Urinary bladder (tissue), 4 donors: ENCODE measurements around the gene ACAP3. TPM values are rescaled to one million over a fixed set of nuclear protein-coding genes. Genes with fewer than 3 reads are reported as not detected.

Experiments used
- DNase-seq: peaks from one replicate; pipeline ENCODE4 v3.0.0-alpha.2; 2015; ENCODE audit errors: extremely low spot score
- H3K27ac ChIP-seq: one replicate; pipeline ENCODE4 v1.5.1; 2013; ENCODE audit warnings: low read depth, mild to moderate bottlenecking, moderate library complexity
- H3K36me3 ChIP-seq: one replicate; pipeline ENCODE4 v1.6.1; 2013; ENCODE audit warnings: mild to moderate bottlenecking, moderate library complexity; ENCODE audit not compliant: insufficient read depth
- H3K4me1 ChIP-seq: one replicate; pipeline ENCODE4 v1.6.1; 2013; ENCODE audit warnings: mild to moderate bottlenecking, moderate library complexity; ENCODE audit not compliant: insufficient read depth
- H3K4me3 ChIP-seq: one replicate; pipeline ENCODE4 v1.5.1; 2013; ENCODE audit warnings: low read depth, low read length
- WGBS: extraction: QIAGEN DNeasy Blood & Tissue Kit; methylation state at CpG from one replicate; pipeline ENCODE4 v1.1.7; 2013; 5-methylcytosine and 5-hydroxymethylcytosine counted together
- polyA plus RNA-seq: library from polyadenylated mRNA; stranded (reverse); fragments of 200-250 nt; gene quantifications from one replicate; pipeline ENCODE4 v1.2.3, GENCODE V29; 2013
- total RNA-seq: library from RNA; depleted of rRNA; stranded (reverse); fragments of >200 nt; gene quantifications from one replicate; pipeline ENCODE4 v1.2.3, GENCODE V29; 2014
- donor health status: healthy with polysubstance abuse.
- donor health status: healthy.

ACAP3 gene
- total and polyA plus RNA-seq, 2 donors: 40.2 to 51.2 TPM

DNA sequence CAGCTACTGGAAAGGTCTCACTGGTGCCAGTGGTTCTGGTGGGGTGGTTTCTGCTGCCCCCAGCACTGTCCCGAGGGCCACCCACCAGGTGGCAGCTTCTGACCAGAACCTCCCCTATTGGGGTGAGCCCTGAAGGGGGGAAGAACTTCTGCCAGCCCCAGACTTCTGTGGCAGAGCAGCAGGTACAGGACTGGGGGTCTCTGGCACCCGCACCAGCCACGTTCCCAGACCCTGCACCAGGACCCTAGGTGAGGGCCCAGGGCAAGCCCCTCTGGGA lies 2.3 kb upstream of the ACAP3 start:
- Histone ChIP-seq H3K4me1 (no peaks in the 10 kb centered on the region), H3K36me3 (peaks cover 7% of the 10 kb centered on the region), H3K27ac (no peak overlapping the region), H3K4me3 (no peak overlapping the region)
- WGBS: 77% methylated on average over 3 of the region's 3 CpGs
- no peak for DNase-seq

DNA sequence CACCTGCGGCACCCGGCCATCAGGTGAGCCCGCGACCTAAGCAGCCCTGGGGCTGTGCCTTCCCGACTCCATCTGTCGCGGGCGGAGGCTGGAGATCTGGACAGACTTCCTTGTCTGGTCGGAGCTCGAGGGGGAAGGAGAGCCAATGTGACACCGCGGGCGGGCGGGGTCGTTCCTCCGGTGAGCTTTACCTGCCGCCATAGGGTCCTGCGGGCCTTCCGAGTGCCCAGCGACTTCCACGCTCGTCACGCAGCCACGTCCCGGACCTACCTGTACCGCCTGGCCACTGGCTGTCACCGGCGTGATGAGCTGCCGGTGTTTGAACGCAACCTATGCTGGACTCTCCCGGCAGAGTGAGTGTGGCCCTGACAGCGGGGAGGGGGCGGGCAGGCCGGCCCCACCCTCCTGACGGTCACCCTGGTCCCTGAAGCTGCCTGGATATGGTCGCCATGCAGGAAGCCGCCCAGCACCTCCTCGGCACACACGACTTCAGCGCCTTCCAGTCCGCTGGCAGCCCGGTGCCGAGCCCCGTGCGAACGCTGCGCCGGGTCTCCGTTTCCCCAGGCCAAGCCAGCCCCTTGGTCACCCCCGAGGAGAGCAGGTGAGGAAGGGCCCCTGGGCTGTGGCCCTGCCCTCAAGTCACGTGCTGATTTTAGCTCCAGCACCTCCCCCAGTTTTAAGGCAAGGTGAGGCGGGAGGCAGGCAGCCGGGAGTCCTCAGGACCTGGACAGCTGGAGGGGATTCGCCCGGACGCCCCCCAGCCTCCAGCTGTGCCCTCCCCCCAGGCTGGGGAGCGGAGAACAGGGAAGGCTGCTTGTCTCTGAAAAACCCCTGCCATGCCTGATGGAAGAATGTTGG lies 1.8 kb upstream of the ACAP3 start:
- DNase-seq: no peak
- H3K27ac ChIP-seq: peak overlapping the region; percentile 30
- H3K36me3 ChIP-seq: peaks cover 7% of the 10 kb centered on the region
- peak overlapping the region; percentile 79 for H3K4me3 ChIP-seq
- WGBS: 31% methylated on average over 57 of the region's 57 CpGs
- H3K4me1 ChIP-seq: no peaks in the 10 kb centered on the region

DNA sequence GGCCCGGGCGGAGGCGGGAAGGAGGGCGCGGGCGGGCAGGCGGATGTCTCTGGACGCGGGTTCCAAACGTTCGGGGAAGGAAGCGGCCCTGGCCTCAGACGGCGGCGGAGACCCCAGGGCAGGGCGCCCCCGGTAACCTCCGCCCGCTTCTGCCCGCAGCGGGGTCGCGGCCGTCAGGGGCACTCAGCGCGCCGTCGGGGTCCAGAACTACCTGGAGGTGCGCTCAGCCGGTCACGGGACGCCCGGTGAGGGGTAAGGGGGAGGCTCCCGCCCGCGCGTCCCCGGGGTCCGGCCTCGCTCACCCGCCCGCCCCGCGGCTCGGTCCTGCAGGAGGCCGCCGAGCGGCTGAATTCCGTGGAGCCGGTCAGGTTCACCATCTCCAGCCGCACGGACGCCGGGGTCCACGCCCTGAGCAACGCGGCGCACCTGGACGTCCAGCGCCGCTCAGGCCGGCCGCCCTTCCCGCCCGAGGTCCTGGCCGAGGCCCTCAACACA lies 1.1 kb upstream of the ACAP3 start:
- H3K4me3 ChIP-seq: peak overlapping the region; percentile 79
- DNase-seq: no peak
- H3K4me1 ChIP-seq: no peaks in the 10 kb centered on the region
- under 1% methylated on average over 66 of the region's 66 CpGs for WGBS
- peak overlapping the region; percentile 83 for H3K27ac ChIP-seq
- H3K36me3 ChIP-seq: peaks cover 5% of the 10 kb centered on the region

DNA sequence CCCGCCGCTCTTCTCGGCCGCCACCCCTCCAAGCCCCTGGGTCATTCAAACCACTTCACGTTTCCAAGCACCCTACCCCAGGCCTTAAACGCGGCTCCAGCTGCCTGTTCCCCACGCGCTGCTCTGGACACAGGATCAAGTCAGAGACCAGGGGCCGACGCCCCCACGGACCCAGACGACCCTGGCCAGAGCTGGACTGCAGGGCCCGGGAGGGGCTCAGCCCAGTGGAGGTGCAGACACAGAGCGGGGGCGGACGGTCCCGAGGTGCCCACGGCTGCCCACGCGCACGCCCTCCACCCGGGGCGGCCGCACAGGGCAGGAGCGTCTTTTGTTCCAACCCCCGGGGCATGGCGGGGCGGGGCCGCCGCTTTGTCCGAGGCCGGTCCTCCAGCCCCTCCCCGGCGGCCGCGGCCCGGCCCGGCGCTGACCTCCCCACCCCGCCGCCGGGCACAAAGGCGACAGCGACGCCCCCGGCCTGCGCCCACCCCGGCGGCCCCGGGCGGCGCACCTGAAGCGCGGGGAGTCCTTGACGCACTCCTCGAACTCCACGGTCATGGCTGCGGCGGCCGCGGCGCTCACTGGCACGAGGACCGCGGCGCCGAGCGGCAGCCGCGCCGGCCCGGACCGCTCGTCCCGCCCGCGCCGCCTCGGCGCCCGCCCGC lies 338 bp downstream of the ACAP3 start:
- Histone ChIP-seq H3K27ac (peak overlapping the region; percentile 86), H3K4me3 (peak overlapping the region; percentile 79), H3K36me3 (peaks cover 1% of the 10 kb centered on the region), H3K4me1 (no peaks in the 10 kb centered on the region)
- under 1% methylated on average over 83 of the region's 83 CpGs for WGBS
- no peak for DNase-seq

DNA sequence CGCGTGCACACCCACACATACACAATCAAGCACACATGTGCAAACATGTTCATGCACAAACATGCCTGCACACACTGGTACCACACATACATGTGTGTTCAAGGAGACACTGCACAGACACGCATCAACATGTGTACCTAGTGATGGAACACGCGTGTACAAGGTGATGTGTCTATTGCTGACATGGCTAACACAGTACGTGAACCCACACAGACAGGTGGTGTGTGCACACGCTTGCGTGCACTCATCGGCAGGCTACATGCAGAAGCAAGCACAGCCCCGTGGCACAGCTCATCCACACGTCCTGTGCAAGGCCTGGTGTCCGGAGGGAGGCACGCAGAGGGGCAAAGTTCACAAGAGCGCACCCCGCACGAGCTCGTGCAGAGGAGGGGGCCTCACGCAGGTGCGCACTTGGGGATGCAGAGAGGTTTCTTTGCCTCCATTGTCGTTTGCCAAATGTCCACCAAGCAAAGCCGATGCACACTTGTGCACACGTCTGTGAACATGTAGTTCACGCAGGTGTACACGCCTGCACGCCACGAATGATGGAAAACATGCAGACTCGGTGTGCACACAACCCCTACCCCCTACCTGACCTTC lies 969 bp downstream of the ACAP3 start:
- no peaks in the 10 kb centered on the region for H3K36me3 ChIP-seq
- 28% methylated on average over 27 of the region's 27 CpGs for WGBS
- no peak overlapping the region for H3K27ac ChIP-seq
- H3K4me3 ChIP-seq: peak overlapping the region; percentile 79
- no peak for DNase-seq
- H3K4me1 ChIP-seq: no peaks in the 10 kb centered on the region

DNA sequence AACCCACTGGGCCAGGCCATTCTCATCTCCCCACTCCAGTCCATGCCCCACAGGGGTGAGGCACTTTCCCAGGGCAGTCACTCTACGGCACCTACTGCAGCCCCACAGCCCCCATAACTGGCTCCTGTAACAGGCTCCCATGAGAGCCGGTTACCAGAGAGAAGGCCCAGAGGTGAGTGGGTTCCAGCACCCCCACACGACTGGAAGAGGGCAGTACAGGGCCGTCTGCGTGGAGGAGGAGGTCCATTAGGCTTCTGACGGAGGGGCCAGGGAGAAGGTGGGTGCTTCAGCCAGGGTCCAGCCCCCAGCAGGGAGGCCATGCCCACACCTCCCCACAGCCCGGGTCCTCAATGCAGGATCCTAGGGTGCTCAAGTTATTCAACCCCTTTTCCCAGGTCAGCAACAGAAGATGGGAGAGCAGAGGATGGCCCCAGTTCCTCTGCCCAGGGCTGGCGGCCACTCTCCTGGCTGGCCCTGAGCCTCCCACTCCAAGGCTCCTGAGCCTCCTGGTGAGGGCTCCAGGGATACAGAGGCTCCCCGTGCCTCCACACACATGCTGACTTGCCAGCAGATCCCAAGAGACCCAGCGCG lies 1.6 kb downstream of the ACAP3 start:
- H3K27ac ChIP-seq: peak overlapping the region; percentile 53
- no peaks in the 10 kb centered on the region for H3K36me3 ChIP-seq
- H3K4me1 ChIP-seq: no peaks in the 10 kb centered on the region
- H3K4me3 ChIP-seq: peak overlapping the region; percentile 79
- 26% methylated on average over 11 of the region's 11 CpGs for WGBS
- no peak for DNase-seq

DNA sequence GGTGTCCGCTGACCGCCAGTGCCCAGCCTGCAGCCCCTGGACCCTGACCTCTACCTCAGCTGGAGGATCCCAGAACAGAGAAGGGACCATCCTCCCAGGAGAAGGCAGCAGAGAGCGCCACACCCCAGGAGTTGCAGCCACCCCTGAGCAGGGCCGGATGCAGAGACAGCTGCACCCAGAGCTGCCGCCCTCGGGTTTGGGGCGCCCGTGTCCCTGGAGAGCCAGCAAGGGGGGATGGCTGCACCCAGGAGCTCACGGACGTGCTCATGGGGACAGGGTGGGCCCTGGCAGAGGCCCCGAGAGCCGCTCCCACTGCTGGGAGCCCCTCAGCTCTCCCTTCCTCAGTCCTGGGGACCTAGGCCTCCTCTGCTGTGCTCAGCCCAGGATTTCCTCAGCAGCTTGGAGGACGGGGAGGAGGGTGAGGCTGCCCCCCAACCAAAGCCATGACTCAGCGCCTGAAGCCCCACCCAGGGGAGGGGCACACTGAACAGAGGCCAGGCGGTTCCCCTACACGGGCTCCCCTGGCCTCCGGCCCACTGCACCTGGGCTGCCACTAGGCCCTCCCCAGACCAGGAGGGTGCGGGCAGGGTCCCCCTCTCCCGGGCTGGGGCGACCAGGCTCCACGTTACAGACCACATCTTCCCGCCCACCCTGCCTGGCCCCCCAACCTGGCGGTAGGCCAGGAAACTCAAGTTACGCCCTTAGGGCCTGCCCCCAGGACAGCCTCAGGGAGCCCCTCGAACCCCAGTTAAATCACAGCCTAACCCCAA lies 2.2 kb downstream of the ACAP3 start:
- Histone ChIP-seq H3K4me3 (peak overlapping the region; percentile 79), H3K36me3 (no peaks in the 10 kb centered on the region), H3K4me1 (no peaks in the 10 kb centered on the region), H3K27ac (peak overlapping the region; percentile 53)
- 16% methylated on average over 25 of the region's 25 CpGs for WGBS
- peak; percentile 53 for DNase-seq

DNA sequence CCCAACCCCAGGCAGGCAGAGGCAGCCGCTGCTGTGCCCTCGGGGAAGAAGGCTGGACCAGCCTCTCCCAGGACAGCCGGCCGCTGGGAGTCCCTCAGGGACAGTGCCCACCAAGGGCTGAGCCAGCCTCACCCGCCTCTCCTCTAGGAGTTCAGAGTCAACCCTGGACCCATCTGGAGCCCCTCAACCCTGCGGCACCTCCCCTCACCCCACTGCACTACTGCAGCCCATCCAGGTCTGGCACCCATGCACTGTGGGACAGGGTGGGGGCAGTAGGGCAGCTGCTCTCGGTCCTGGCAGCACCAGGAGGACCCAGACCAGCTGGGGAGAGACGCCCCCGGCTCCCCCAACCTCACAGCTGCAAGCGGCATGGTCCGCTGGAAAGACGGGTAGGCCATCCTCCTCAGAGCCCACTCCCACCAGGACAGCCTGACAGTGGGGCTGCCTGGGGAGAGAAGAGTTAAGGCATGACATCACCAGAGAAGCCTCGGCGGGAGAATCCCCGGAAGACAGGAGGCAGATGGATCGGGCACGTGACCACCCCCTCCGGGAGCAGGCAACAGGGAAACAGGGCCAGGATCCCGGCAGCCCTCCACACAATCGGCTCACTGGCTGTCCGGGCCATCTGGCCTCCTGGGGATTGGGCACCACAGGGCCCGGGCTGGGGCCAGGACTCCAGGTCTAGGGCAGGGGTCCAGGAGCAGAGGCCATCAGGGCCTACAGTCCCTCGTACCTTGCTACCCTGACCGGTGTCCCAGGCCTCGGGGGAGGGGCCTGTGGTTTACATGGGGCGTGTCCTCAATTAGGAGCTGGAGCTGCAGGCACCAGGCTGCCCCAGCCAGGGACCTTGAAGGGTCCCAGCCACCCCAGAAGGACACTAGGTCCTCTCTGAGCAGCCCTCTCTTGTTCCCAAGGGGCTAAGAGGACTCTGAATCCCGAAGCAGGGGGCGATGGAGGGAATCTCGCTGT lies 3.1 kb downstream of the ACAP3 start:
- Histone ChIP-seq H3K27ac (peak overlapping the region; percentile 53), H3K4me3 (peak overlapping the region; percentile 79), H3K4me1 (no peaks in the 10 kb centered on the region), H3K36me3 (no peaks in the 10 kb centered on the region)
- DNase-seq: peak; percentile 63
- WGBS: 15% methylated on average over 29 of the region's 29 CpGs

DNA sequence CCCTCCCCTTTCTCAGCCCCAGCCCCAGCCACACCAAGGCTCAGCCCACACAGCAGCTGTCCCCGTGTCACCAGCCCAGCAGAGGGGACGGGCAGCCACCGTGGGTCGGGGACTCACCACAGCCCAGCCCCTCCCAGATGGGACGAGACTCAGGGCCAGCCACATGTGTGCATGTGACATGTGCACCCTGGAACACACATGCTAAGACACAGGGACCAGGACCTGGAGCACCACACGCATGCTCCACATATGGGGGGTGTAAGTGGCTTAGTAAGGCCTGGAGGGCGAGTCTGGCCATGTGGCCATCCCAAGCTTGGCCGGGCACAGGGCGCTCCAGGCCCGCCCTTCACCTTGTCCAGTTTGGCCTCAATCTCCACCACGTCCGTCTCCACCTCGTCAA lies 4.0 kb downstream of the ACAP3 start:
- DNase-seq: no peak
- H3K27ac ChIP-seq: peak overlapping the region; percentile 40
- no peak overlapping the region for H3K4me3 ChIP-seq
- no peaks in the 10 kb centered on the region for H3K36me3 ChIP-seq
- H3K4me1 ChIP-seq: no peaks in the 10 kb centered on the region
- 54% methylated on average over 13 of the region's 13 CpGs for WGBS

DNA sequence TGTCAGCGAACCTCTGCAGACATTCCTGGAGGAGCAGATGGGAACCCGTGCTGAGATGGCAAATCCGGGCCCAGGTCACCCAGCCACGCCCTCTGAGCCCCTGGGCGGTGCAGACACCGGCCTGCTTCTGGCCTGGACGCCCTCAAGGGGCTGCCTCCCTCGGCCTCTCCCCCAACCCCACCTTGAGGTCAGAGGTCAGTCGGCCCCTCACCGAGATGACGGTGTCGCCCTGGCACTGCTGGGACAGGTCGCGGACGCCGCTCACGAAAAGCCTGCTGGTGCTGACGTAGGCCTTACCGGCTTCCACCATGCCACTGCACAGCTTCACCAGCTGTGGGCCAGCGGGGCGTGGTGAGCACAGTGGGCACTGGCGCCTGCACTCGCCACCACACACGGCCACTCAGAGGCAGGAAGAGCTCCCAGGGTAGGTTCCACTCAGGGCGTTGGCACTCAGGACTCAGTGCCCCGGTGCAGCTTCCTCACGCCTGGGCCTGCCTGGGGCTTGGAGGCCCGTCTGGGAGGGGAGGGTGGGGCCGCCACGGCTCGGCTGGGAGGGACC lies 4.7 kb downstream of the ACAP3 start:
- no peaks in the 10 kb centered on the region for H3K36me3 ChIP-seq
- H3K4me3 ChIP-seq: no peak overlapping the region
- DNase-seq: no peak
- WGBS: 74% methylated on average over 31 of the region's 31 CpGs
- no peaks in the 10 kb centered on the region for H3K4me1 ChIP-seq
- peak overlapping the region; percentile 24 for H3K27ac ChIP-seq

DNA sequence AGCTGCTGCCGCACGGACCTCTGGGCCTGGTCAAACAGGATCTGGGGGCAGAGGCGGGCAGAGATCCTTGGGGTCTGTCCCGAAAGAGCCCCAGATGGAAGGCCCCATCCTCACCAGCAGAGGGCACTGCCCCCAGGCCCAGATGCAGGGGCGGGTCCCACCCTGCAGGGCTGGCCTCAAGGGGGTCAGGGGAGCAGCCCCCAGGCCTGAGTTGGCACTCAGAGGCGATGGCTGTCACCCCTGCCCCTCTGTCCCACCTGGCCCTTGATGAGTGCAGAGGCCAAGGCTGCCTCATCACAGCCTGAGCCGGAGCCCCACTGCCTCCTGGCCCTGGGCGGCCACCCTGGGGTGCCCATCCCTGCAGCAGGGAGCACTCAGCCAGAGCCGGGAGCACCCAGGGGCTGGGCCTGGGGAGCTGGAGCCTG lies 5.7 kb downstream of the ACAP3 start:
- H3K4me1 ChIP-seq: no peaks in the 10 kb centered on the region
- no peak for DNase-seq
- WGBS: 86% methylated on average over 9 of the region's 9 CpGs
- no peak overlapping the region for H3K27ac ChIP-seq
- no peak overlapping the region for H3K4me3 ChIP-seq
- H3K36me3 ChIP-seq: no peaks in the 10 kb centered on the region

DNA sequence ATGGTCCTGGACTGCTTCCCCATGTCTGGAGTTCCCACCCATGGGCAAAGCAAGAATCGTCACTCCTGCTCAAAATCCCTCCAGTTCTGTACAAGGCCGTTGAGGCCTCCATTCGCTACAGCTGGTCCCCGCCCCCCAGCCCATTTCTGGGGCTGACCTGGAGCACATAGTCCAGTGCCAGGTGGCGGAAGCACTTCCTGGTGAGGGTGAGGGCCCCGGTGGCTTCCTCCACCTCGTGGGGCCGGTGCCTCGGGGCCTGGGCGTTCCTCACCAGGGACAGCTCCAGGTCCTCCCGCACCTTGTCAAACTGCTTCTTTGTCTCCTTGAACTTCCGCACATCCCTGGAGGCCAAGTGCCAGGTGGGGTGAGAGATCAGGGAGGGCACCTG lies 7.4 kb downstream of the ACAP3 start:
- H3K4me3 ChIP-seq: no peak overlapping the region
- 89% methylated on average over 12 of the region's 12 CpGs for WGBS
- H3K27ac ChIP-seq: no peak overlapping the region
- H3K4me1 ChIP-seq: no peaks in the 10 kb centered on the region
- no peak for DNase-seq
- no peaks in the 10 kb centered on the region for H3K36me3 ChIP-seq
